H9 (cell line): ENCODE data around the gene ACOXL. TPM values are rescaled to one million over a fixed set of nuclear protein-coding genes. Genes with fewer than 3 reads are reported as not detected.

Experiments used
- DNase-seq: peaks from one replicate; pipeline ENCODE4 v3.0.0-alpha.2; 2017
- H2AFZ ChIP-seq: one replicate; pipeline ENCODE4 v1.6.1; 2013; ENCODE audit warnings: mild to moderate bottlenecking, low read length, control low read depth, moderate library complexity
- H2AK5ac ChIP-seq: 2 replicates; pipeline ENCODE4 v1.6.1; 2013; ENCODE audit warnings: low read length, control low read depth, mixed read lengths; ENCODE audit not compliant: insufficient read length
- H2BK120ac ChIP-seq: one replicate; pipeline ENCODE4 v1.6.1; 2013; ENCODE audit warnings: low read depth, mild to moderate bottlenecking, low read length, control low read depth, inconsistent platforms; ENCODE audit not compliant: poor library complexity, severe bottlenecking
- H2BK12ac ChIP-seq: 2 replicates; pipeline ENCODE4 v1.6.1; 2013; ENCODE audit warnings: low read length, control low read depth, mixed read lengths, low read depth; ENCODE audit not compliant: insufficient read length
- H2BK15ac ChIP-seq: 2 replicates; pipeline ENCODE4 v1.6.1; 2013; ENCODE audit warnings: low read depth, low read length, control low read depth
- H2BK20ac ChIP-seq: one replicate; pipeline ENCODE4 v1.6.1; 2013; ENCODE audit warnings: low read depth, mild to moderate bottlenecking, low read length, control low read depth, inconsistent platforms; ENCODE audit not compliant: poor library complexity, severe bottlenecking
- H2BK5ac ChIP-seq: 2 replicates; pipeline ENCODE4 v1.6.1; 2013; ENCODE audit warnings: low read length, control low read depth, mixed read lengths; ENCODE audit not compliant: insufficient read length
- H3K14ac ChIP-seq: 2 replicates; pipeline ENCODE4 v1.6.1; 2013; ENCODE audit warnings: low read length, control low read depth; ENCODE audit not compliant: insufficient read depth
- H3K18ac ChIP-seq: 2 replicates; pipeline ENCODE4 v1.6.1; 2013; ENCODE audit warnings: low read depth, mild to moderate bottlenecking, mixed read lengths, low read length, control low read depth; ENCODE audit not compliant: insufficient read length
- H3K23ac ChIP-seq: 2 replicates; pipeline ENCODE4 v1.6.1; 2013; ENCODE audit warnings: low read length, control low read depth, mixed read lengths, low read depth; ENCODE audit not compliant: insufficient read length
- H3K23me2 ChIP-seq: 2 replicates; pipeline ENCODE4 v1.6.1; 2013; ENCODE audit warnings: low read depth, mild to moderate bottlenecking, mixed read lengths, low read length, control low read depth; ENCODE audit not compliant: insufficient read length, poor library complexity, severe bottlenecking
- H3K27ac ChIP-seq: 2 replicates; pipeline ENCODE4 v1.5.1; 2013; ENCODE audit warnings: low read length, control low read depth, mixed read lengths, low read depth; ENCODE audit not compliant: insufficient read length
- H3K27me3 ChIP-seq: 2 replicates; pipeline ENCODE4 v1.6.1; 2013; ENCODE audit warnings: low read length, control low read depth, inconsistent platforms; ENCODE audit not compliant: insufficient read depth
- H3K4ac ChIP-seq: 2 replicates; pipeline ENCODE4 v1.6.1; 2013; ENCODE audit warnings: low read depth, mild to moderate bottlenecking, control low read depth, inconsistent platforms, low read length, moderate library complexity
- H3K4me1 ChIP-seq: 2 replicates; pipeline ENCODE4 v1.6.1; 2013; ENCODE audit warnings: low read length, control low read depth, inconsistent platforms; ENCODE audit not compliant: insufficient read depth
- H3K4me2 ChIP-seq: 2 replicates; pipeline ENCODE4 v1.6.1; 2013; ENCODE audit warnings: low read length, control low read depth, mixed read lengths; ENCODE audit not compliant: insufficient read length, insufficient read depth
- H3K56ac ChIP-seq: 2 replicates; pipeline ENCODE4 v1.6.1; 2013; ENCODE audit warnings: low read depth, mild to moderate bottlenecking, mixed read lengths, low read length, control low read depth; ENCODE audit not compliant: insufficient read length
- H3K79me1 ChIP-seq: 2 replicates; pipeline ENCODE4 v1.6.1; 2013; ENCODE audit warnings: low read depth, mild to moderate bottlenecking, moderate library complexity, low read length, control low read depth, inconsistent platforms; ENCODE audit not compliant: insufficient read depth, poor library complexity, severe bottlenecking
- H3K79me2 ChIP-seq: 2 replicates; pipeline ENCODE4 v1.6.1; 2013; ENCODE audit warnings: low read length, control low read depth, inconsistent platforms; ENCODE audit not compliant: insufficient read depth
- H3K9ac ChIP-seq: 2 replicates; pipeline ENCODE4 v1.6.1; 2013; ENCODE audit warnings: low read length, control low read depth, mixed read lengths; ENCODE audit not compliant: insufficient read length; ENCODE audit errors: extremely low read depth
- H3K9me3 ChIP-seq: one replicate; pipeline ENCODE4 v1.6.1; 2013; ENCODE audit warnings: low read depth, low read length, inconsistent platforms; ENCODE audit not compliant: control insufficient read depth
- H3T11ph ChIP-seq: one replicate; pipeline ENCODE4 v1.6.1; 2013; ENCODE audit warnings: mild to moderate bottlenecking, low read length, control low read depth, inconsistent platforms
- H4K20me1 ChIP-seq: one replicate; pipeline ENCODE4 v1.6.1; 2013; ENCODE audit not compliant: control insufficient read depth, insufficient read length, insufficient read depth
- H4K5ac ChIP-seq: 2 replicates; pipeline ENCODE4 v1.6.1; 2013; ENCODE audit warnings: low read depth, mild to moderate bottlenecking, mixed read lengths, low read length, control low read depth; ENCODE audit not compliant: insufficient read length
- H4K8ac ChIP-seq: replicated peaks from 2 replicates; pipeline ENCODE4 v1.6.1; 2013; ENCODE audit warnings: low read length, control low read depth, mixed read lengths, low read depth; ENCODE audit not compliant: insufficient read length
- H4K91ac ChIP-seq: 2 replicates; pipeline ENCODE4 v1.6.1; 2013; ENCODE audit warnings: low read depth, mild to moderate bottlenecking, moderate library complexity, mixed read lengths, low read length, control low read depth; ENCODE audit not compliant: insufficient read length
- H3K27ac Mint-ChIP-seq, 3 experiments: 2 replicates in 2 of 3; 3 replicates in 1 of 3; pipeline ENCODE4 v1.8.0; 2020 to 2021; ENCODE audit warnings: mixed read lengths in 3 of 3, mild to moderate bottlenecking in 1 of 3, moderate library complexity in 1 of 3
- H3K27me3 Mint-ChIP-seq: 2 replicates; pipeline ENCODE4 v1.8.0; 2021; ENCODE audit warnings: low read depth, mild to moderate bottlenecking, moderate library complexity, mixed read lengths
- H3K36me3 Mint-ChIP-seq, 3 experiments: 2 replicates in 2 of 3; 3 replicates in 1 of 3; pipeline ENCODE4 v1.8.0; 2020 to 2021; ENCODE audit warnings: low read depth in 3 of 3, mixed read lengths in 3 of 3; ENCODE audit not compliant: insufficient read depth in 1 of 3
- H3K4me1 Mint-ChIP-seq, 2 experiments: 2 replicates each; pipeline ENCODE4 v1.8.0; 2020; ENCODE audit warnings: mixed read lengths in 2 of 2
- H3K4me3 Mint-ChIP-seq, 2 experiments: 2 replicates in 1 of 2; 3 replicates in 1 of 2; pipeline ENCODE4 v1.8.0; 2020 to 2021; ENCODE audit warnings: mild to moderate bottlenecking in 2 of 2, mixed read lengths in 2 of 2, moderate library complexity in 1 of 2
- H3K9me3 Mint-ChIP-seq, 2 experiments: 2 replicates in 1 of 2; 3 replicates in 1 of 2; pipeline ENCODE4 v1.8.0; 2020; ENCODE audit warnings: mild to moderate bottlenecking in 2 of 2, mixed read lengths in 2 of 2, moderate library complexity in 1 of 2
- WGBS: extraction: QIAGEN DNeasy Blood & Tissue Kit; methylation state at CpG from one replicate; pipeline ENCODE4 v1.1.7; 2013; ENCODE audit warnings: missing lambda C conversion rate, low lambda C conversion rate, mixed read lengths; ENCODE audit not compliant: insufficient read length; ENCODE audit errors: extremely low coverage; 5-methylcytosine and 5-hydroxymethylcytosine counted together
- total RNA-seq: library from RNA; stranded (reverse); gene quantifications from 2 replicates; pipeline ENCODE4 v1.2.1, GENCODE V29; 2021
- TF ChIP-seq, protein P1 (sequence below): fragments of 200-600 bp; sonication (generic); conservative IDR thresholded peaks from 3 replicates; pipeline ENCODE4 v1.8.0; 2021; ENCODE audit warnings: antibody characterized with exemption, mild to moderate bottlenecking

The ACOXL gene
- total RNA-seq, 1 experiment from 2014 or later = 37.6 TPM

DNA sequence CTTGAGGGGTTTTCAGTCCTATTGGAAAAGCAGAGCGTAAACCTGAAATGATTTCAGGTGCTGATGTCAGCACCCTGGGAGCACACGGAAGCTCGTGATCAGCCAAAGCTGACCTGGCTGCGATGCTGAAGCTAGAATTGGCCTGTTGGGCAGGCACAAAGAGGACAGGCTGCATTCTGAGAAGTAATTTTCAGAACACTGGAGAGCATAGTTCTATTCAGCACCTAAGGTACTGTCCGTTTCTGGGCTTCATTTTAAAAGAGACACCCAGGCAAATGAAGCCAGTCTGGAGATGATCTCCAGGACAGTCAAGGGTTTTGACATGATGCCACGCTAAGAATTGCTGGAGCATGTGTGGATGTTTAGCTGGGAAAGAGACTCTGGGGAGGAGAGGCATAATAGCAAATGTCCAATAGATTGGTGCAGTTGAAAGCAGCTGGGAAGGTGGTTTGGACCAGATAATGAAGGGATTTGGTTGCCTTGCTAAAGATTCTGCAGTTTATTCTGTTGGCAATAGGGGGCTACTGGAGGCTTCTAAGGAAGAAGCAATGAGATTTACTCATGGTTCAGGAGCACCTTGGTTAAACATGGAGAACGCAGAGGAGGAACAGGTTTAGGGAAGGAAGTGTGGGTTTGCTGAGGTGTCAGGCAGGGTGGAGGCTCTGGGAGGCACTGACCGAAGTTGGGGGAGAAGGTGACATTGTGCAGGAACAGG lies 86.6 kb downstream of the ACOXL start:
- TF ChIP-seq, protein P1, sequence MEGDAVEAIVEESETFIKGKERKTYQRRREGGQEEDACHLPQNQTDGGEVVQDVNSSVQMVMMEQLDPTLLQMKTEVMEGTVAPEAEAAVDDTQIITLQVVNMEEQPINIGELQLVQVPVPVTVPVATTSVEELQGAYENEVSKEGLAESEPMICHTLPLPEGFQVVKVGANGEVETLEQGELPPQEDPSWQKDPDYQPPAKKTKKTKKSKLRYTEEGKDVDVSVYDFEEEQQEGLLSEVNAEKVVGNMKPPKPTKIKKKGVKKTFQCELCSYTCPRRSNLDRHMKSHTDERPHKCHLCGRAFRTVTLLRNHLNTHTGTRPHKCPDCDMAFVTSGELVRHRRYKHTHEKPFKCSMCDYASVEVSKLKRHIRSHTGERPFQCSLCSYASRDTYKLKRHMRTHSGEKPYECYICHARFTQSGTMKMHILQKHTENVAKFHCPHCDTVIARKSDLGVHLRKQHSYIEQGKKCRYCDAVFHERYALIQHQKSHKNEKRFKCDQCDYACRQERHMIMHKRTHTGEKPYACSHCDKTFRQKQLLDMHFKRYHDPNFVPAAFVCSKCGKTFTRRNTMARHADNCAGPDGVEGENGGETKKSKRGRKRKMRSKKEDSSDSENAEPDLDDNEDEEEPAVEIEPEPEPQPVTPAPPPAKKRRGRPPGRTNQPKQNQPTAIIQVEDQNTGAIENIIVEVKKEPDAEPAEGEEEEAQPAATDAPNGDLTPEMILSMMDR = peak; percentile 46; the same call in 2 of the 3 replicates
- H3K4me3 Mint-ChIP-seq = no peak overlapping the region
- H3K4me2 ChIP-seq = no peak overlapping the region

More for the DNA sequence above, 86.6 kb downstream of the ACOXL start:
- Histone ChIP-seq H3K79me1 (no peaks in the 10 kb centered on the region), H4K5ac (no peak overlapping the region), H3K23ac (no peak overlapping the region), H3K27me3 (no peaks in the 10 kb centered on the region), H3K14ac (no peak overlapping the region), H4K20me1 (no peaks in the 10 kb centered on the region), H4K8ac (no peak overlapping the region), H2BK120ac (no peak overlapping the region), H2BK20ac (no peak overlapping the region), H2AFZ (no peak overlapping the region), H3K79me2 (no peaks in the 10 kb centered on the region), H3K18ac (no peak overlapping the region), H3K9me3 (peaks cover 4% of the 10 kb centered on the region), H2BK12ac (no peak overlapping the region), H2BK5ac (no peak overlapping the region), H3K27ac (no peak overlapping the region), H4K91ac (no peak overlapping the region), H3K23me2 (no peaks in the 10 kb centered on the region), H2AK5ac (no peak overlapping the region), H3K56ac (no peak overlapping the region), H3T11ph (no peak overlapping the region), H3K4ac (no peak overlapping the region), H2BK15ac (no peak overlapping the region), H3K9ac (no peak overlapping the region), H3K4me1 (no peaks in the 10 kb centered on the region)
- no peak for DNase-seq
- H3K4me1 Mint-ChIP-seq = no peaks in the 10 kb centered on the region
- peaks cover 41 to 74% (median 69%) of the 10 kb centered on the region in 3 experiments for H3K36me3 Mint-ChIP-seq
- no CpG with 5 or more reads among the region's 8 CpGs for WGBS
- no peak overlapping the region; a peak in 1 of 7 replicates for H3K27ac Mint-ChIP-seq
- peaks cover 12% of the 10 kb centered on the region in 2 experiments for H3K9me3 Mint-ChIP-seq
- no peaks in the 10 kb centered on the region for H3K27me3 Mint-ChIP-seq
